HG03439 (cell line): Measurements from ENCODE around the gene USP31.

Source experiments
- ATAC-seq: cut with Tn5 transposase; IDR thresholded peaks from one replicate; pipeline ENCODE4 v1.9.1; 2021; ENCODE audit warnings: mild to moderate bottlenecking, moderate library complexity; ENCODE audit not compliant: unreplicated experiment

USP31 gene

DNA sequence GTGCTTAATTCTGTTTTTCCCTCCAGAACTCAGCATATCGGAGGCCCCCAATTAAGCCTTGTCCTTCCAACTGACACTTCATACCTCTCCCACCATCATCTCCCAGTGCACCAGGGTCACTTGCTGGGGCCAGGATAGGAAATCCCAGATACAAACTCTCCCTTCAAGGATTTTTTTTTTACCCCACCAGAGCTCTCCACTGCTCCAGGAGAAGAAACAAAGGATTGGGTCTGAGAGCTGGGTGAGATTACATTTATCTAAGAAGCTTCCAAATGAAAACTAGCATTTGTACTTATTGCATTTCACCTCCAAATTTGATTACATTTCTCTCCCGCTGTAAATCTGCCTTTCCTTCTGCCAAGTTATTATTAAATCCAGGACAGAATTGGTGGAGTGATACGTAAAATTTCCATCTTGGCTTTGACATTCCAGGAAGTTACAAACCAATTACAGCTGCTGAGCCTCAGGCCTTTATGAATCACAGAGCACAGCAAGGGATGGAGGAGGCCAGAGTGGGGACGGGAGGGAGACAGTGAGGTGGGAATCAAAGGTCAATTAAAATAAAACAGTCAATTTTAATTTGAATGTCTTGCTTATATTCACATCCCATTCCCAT is 123.5 kb downstream of the USP31 start:
- ATAC-seq, result no peak

DNA sequence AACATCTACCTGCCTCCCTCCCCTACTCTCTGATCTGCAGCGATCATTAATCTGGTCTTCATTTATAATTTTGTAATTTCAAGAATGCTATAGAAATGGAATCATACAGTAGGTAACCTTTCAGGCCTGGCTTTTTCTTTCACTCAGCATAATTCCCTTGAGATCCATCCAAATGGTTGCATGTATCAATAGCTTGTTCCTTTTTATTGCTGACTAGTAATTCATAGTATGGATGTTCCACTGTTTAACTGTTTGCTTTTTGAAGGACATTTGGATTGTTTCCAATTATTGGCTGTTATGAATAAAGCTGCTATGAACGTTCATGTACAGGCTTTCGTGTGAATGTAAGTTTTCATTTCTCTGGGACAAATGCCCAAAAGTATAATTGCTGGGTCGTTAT is 125.2 kb downstream of the USP31 start:
- no peak for ATAC-seq

DNA sequence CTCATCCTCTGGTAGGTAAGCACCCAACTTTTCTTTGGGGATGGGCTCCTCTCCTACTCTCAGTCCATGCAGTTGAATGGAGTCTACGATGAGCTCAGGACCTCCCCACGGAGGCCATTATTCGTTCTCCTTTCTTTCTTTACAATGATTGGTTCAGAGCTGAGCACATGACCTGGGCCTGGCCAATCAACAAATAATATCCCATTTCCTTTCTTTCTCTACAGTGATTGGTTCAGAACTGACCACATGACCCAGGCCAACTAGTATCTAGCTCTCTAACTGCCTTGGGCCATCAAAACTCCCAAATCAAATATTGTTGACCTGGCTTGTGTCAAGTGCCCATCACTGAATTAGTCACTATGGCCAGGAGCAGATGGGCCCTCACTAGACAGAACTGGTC is 129.2 kb downstream of the USP31 start:
- ATAC-seq, result no peak

- ATAC-seq, result no peak
Observed at GRCh38 chr16:23016368-23016767, 132.9 kb downstream of the USP31 start.

DNA sequence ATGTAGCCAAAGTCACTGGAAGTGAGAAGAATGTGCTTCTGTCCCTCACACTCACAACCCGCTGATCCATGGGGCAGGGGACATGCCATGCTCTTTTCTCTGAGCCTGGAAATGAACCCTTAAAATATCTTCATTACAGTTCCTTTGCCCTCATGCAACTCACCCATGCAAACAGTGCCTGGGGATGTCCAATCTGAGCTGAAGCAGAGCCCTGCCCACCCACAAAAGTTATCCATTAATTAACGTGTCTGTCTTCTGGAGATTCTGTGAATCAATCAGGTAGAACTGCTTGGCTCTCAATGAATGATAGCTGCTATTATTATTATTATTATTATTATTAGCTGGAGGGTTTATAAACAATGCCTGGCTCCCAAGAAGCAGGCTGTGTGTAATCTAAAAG is 133.7 kb downstream of the USP31 start:
- no peak for ATAC-seq

GRCh38 chr16:23014592-23014991 is 134.7 kb downstream of the USP31 start:
- no peak for ATAC-seq
